SU-DHL-6 (cell line): ENCODE data around the gene CCDC40.

Source experiments
- H2AFZ ChIP-seq: fragments of 200-600 bp; sonication (generic); 2 replicates; pipeline ENCODE4 v1.6.1; 2014; ENCODE audit warnings: low read depth, mild to moderate bottlenecking, moderate library complexity, mixed read lengths, antibody characterized with exemption, low read length; ENCODE audit not compliant: severe bottlenecking
- H3F3A ChIP-seq: fragments of 200-600 bp; shearing (Covaris generic); 2 replicates; pipeline ENCODE4 v1.6.0; 2016; ENCODE audit warnings: antibody characterized with exemption, mild to moderate bottlenecking; ENCODE audit not compliant: insufficient read depth
- H3K27ac ChIP-seq: fragments of 200-600 bp; sonication (generic); 2 replicates; pipeline ENCODE4 v1.5.1; 2016; ENCODE audit warnings: low read depth, mild to moderate bottlenecking, low read length, moderate library complexity, mixed read lengths
- H3K27me3 ChIP-seq: fragments of 200-600 bp; sonication (generic), shearing (Covaris generic); 2 replicates; pipeline ENCODE4 v1.6.0; 2014; ENCODE audit warnings: mild to moderate bottlenecking, low read length
- H3K36me3 ChIP-seq: fragments of 200-600 bp; sonication (generic); 2 replicates; pipeline ENCODE4 v1.6.1; 2014; ENCODE audit warnings: mild to moderate bottlenecking, low read length, mixed read lengths
- H3K4me2 ChIP-seq: fragments of 300-600, 200-600 bp; shearing (Covaris generic), sonication (generic); 2 replicates; pipeline ENCODE4 v1.6.0; 2014; ENCODE audit warnings: low read length, low read depth, mild to moderate bottlenecking; ENCODE audit not compliant: poor library complexity, severe bottlenecking
- H3K4me3 ChIP-seq: fragments of 200-600 bp; sonication (generic); 2 replicates; pipeline ENCODE4 v1.5.1; 2014; ENCODE audit warnings: antibody characterized with exemption, low read length, mild to moderate bottlenecking, mixed read lengths; ENCODE audit not compliant: insufficient read depth, poor library complexity, severe bottlenecking
- H3K79me2 ChIP-seq: fragments of 200-600 bp; sonication (generic); 2 replicates; pipeline ENCODE4 v1.6.1; 2014; ENCODE audit warnings: mild to moderate bottlenecking, low read length, moderate library complexity; ENCODE audit not compliant: insufficient read depth
- H3K9ac ChIP-seq: fragments of 200-600 bp; sonication (generic); 2 replicates; pipeline ENCODE4 v1.7.0; 2014; ENCODE audit warnings: mild to moderate bottlenecking, low read length
- H3K9me2 ChIP-seq: fragments of 200-600 bp; sonication (generic); replicated peaks from 2 replicates; pipeline ENCODE4 v1.6.1; 2014; ENCODE audit warnings: low read length; ENCODE audit not compliant: insufficient read depth
- H3K9me3 ChIP-seq: fragments of 200-600 bp; sonication (generic); 2 replicates; pipeline ENCODE4 v1.6.1; 2014; ENCODE audit warnings: low read length, mixed read lengths; ENCODE audit not compliant: insufficient read depth
- H4K20me1 ChIP-seq: fragments of 200-600 bp; sonication (generic); 2 replicates; pipeline ENCODE4 v1.6.1; 2014; ENCODE audit warnings: low read depth, mild to moderate bottlenecking, antibody characterized with exemption, low read length, moderate library complexity, mixed read lengths
- EZH2phosphoT487 ChIP-seq: fragments of 200-600 bp; sonication (generic), shearing (Covaris generic); conservative IDR thresholded peaks from 2 replicates; pipeline ENCODE4 v1.6.1; 2018; ENCODE audit warnings: mild to moderate bottlenecking, antibody characterized with exemption, low read length, moderate library complexity, mixed read lengths
- TF ChIP-seq, protein P1 (sequence below): fragments of 200-600 bp; sonication (generic); IDR thresholded peaks from one replicate; pipeline ENCODE4 v1.5.1; 2017; ENCODE audit warnings: antibody characterized with exemption, mild to moderate bottlenecking, low read length, moderate library complexity; ENCODE audit not compliant: insufficient read depth, poor library complexity, severe bottlenecking

CCDC40 gene

DNA sequence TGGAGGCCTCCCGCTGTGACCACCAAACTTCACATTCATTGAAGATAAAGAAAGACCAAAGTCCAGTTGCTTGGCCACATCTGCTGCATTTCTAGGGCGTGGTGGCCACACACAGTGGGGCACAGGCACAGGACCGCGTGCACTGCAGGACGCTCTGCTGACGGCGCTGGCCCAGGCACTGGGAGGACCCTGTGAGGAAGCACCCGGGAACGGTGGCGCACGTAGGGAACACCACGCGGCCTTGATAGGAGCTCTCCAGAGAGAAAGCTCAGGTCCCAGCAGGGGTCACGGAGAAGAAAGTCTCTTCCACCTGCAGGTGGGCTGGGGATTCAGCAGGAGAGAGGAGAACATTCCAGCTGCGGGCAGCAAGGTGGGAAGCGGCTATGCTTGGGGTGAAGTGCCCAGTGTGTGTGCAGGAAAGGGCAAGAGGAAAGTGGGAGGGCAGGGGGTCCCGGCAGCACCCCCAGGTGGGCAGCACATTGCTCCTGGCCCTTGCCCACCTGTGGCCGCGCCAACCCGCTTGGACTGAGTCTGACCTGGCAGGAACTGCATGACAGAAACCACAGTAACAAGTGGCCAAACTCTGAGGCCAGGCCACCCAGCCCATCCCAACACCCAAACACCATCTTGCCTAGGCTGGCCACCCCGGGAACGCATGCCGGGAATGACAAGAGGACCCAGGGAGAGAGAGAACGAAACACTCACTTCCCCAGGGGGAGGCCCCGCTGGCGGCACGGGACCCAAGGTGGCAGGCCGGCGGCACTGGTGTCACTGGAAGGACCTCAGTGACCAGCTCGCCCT is 33.6 kb upstream of the CCDC40 start:
- Histone ChIP-seq H3K9ac (no peak overlapping the region), H3K27ac (no peak overlapping the region)

DNA sequence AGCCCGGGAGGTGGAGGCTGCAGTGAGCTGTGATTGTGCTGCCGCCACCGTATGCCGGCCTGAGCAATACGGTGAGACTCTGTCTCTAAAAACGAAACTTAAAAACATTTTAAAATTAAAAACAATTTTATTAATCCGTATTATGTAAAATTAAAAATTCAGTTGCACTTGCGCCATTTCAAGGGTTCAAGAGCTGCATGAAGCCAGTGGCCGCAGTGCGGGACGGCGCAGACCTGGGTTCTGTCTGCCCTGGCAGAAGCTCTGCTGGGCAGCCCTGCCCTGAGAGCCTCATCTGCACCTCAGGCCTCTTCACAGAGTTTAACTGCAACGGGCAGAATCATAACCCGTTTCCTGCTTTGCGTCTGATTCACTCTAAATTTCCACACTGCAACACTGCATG is 32.5 kb upstream of the CCDC40 start:
- H2AFZ ChIP-seq, result no peak overlapping the region
- H3K4me2 ChIP-seq, result no peak overlapping the region
- no peak overlapping the region for H3K27ac ChIP-seq
- TF ChIP-seq EZH2phosphoT487, result no peak
- TF ChIP-seq, protein P1, sequence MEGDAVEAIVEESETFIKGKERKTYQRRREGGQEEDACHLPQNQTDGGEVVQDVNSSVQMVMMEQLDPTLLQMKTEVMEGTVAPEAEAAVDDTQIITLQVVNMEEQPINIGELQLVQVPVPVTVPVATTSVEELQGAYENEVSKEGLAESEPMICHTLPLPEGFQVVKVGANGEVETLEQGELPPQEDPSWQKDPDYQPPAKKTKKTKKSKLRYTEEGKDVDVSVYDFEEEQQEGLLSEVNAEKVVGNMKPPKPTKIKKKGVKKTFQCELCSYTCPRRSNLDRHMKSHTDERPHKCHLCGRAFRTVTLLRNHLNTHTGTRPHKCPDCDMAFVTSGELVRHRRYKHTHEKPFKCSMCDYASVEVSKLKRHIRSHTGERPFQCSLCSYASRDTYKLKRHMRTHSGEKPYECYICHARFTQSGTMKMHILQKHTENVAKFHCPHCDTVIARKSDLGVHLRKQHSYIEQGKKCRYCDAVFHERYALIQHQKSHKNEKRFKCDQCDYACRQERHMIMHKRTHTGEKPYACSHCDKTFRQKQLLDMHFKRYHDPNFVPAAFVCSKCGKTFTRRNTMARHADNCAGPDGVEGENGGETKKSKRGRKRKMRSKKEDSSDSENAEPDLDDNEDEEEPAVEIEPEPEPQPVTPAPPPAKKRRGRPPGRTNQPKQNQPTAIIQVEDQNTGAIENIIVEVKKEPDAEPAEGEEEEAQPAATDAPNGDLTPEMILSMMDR, result no peak
- H3K27me3 ChIP-seq, result no peaks in the 10 kb centered on the region
- H4K20me1 ChIP-seq, result no peaks in the 10 kb centered on the region
- no peaks in the 10 kb centered on the region for H3K36me3 ChIP-seq
- H3K4me3 ChIP-seq, result no peak overlapping the region
- no peak overlapping the region for H3K9ac ChIP-seq
- no peaks in the 10 kb centered on the region for H3K79me2 ChIP-seq
- no peaks in the 10 kb centered on the region for H3K9me3 ChIP-seq
- no peaks in the 10 kb centered on the region for H3K9me2 ChIP-seq
- H3F3A ChIP-seq, result no peaks in the 10 kb centered on the region

More for the DNA sequence above, 33.6 kb upstream of the CCDC40 start:
- H4K20me1 ChIP-seq, result no peaks in the 10 kb centered on the region
- H3K79me2 ChIP-seq, result no peaks in the 10 kb centered on the region
- H3K4me3 ChIP-seq, result no peak overlapping the region
- no peak overlapping the region for H3K4me2 ChIP-seq
- H3K36me3 ChIP-seq, result no peaks in the 10 kb centered on the region
- no peaks in the 10 kb centered on the region for H3K27me3 ChIP-seq
- no peaks in the 10 kb centered on the region for H3K9me2 ChIP-seq
- no peaks in the 10 kb centered on the region for H3K9me3 ChIP-seq
- TF ChIP-seq, protein P1, result no peak
- no peak for TF ChIP-seq EZH2phosphoT487
- H2AFZ ChIP-seq, result no peak overlapping the region
- no peaks in the 10 kb centered on the region for H3F3A ChIP-seq

DNA sequence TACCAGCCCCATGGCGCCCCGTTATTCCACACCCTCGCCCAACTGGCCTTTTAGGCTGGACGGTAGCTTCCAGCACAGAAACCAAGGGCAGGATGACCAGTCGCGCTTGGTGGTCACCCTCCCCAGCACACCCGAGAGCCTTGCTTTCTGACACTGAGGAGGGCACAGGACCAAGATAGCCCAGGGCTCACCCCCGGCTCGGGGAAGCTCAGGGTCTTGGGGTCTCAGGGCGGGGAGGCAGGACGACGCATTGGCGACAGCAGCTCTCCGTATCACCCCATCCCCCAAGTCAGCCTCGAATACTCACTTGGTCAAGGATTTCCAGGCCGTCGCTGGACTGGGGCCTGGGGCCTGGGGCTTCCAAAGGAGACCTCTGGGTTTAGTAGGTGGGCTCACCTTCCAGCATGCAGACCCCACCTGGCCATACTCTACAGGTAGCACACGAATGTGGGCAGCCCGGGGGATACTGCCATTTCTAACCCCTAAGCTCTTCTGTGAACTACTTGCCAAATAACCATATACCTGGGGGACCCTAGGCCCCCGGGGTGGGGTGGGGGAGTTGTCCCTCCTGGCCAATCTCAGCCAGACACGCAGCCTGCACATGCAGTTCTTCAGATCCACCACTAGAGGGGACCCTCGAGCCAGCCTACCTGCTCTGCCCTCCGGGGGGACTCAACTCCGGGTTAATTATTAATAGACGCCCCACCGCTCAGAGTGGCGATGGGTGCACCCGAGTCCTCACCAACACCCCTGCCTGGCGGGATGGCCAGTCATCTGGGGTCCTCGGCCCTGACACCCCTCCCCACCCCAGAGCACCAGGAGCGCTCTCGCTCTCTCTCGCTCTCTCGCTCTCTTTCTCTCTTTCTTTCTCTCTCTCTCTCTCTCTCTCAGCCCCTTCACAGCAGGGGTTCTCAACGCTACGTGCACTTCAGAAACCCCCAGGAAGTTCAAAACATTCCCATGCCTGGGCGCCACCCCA is 30.8 kb upstream of the CCDC40 start:
- H3K79me2 ChIP-seq, result no peaks in the 10 kb centered on the region
- no peaks in the 10 kb centered on the region for H3K9me2 ChIP-seq
- H3K4me2 ChIP-seq, result no peak overlapping the region
- no peaks in the 10 kb centered on the region for H3F3A ChIP-seq
- H4K20me1 ChIP-seq, result no peaks in the 10 kb centered on the region
- H3K27me3 ChIP-seq, result no peaks in the 10 kb centered on the region
- H3K9me3 ChIP-seq, result no peaks in the 10 kb centered on the region
- no peaks in the 10 kb centered on the region for H3K36me3 ChIP-seq
- no peak overlapping the region for H2AFZ ChIP-seq
- H3K27ac ChIP-seq, result no peak overlapping the region
- H3K4me3 ChIP-seq, result no peak overlapping the region
- no peak overlapping the region for H3K9ac ChIP-seq
- TF ChIP-seq, protein P1, result peak; percentile 79
- TF ChIP-seq EZH2phosphoT487, result no peak
